ENCODE measurements around the gene KRT83.
"Not testable (repeated sequence)": the region's sequence is repeated elsewhere in the genome, so short reads cannot be mapped to it uniquely, and the experiment has no call there.

The KRT83 gene

DNA sequence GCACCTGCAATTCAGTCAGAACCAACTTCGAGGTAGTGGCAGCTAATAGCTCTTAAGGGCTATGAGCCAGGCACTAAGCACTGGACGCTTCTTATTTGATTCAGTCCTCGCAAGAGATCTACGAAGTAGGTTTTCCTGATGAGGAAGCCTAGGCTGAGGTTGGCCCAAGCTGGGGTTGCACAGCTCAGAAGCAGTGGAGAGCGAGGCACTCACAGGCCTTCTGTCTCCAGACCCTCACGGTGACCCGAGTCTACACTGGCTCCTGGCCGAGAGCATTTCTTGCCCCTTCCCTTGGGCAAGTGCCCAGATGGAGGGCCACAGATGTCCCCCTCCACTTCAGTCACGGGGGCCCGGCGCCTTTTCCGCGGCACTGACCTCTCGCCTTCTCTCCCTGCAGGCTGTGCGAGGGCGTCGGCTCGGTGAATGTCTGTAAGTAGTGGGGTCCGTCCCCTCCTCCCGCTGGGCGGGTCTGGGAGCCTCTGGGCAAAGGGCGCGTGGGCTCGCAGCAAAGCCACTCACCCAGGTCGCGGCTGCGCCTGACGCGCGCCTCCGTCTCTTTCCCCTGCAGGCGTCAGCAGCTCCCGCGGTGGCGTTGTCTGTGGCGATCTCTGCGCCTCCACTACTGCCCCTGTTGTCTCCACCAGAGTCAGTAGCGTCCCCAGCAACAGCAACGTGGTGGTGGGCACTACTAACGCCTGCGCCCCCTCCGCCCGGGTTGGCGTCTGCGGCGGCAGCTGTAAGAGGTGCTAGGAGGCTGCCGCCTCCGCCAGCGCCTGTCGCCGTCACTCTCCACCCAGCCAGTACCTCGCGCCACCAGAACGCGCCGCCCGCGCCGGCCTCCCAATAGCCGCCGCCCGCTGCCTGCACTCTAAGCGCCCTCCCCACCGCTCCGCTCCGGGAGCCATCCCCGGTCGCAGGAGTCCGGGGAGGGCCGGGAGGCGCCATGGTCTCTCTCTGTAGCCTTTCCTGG lies 13.1 kb downstream of the KRT83 start:
- DNase-seq (ENCODE audit: extremely low read depth, low read depth): peak; percentile 8

DNA sequence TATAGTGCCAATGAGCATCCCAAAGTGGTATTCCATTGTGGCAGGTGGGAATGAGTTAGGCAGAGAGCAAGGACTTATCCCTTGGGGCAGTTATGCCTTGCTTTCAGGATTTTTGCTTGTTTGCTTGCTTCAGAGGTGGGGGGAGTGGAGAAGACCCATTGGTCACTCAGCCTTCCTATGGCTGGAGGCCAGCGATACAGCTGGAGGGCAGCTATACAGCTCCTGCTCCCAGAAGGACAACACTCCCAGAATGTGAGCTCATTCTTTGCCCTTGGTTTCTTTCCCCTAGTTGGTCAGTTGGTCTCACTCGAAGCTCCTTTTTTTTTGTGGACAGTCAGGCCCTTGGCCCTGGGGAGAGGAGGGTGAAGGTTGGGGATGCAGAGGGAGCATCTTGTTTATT lies 14.5 kb downstream of the KRT83 start:
- no peak for TF ChIP-seq CTCF (IDR thresholded peaks at IDR 0.05; ENCODE audit: low read depth, low read length)
- DNase-seq (ENCODE audit: extremely low read depth, low read depth): no peak

More for the DNA sequence above, 13.1 kb downstream of the KRT83 start:
- TF ChIP-seq CTCF (IDR thresholded peaks at IDR 0.05; ENCODE audit: low read depth, low read length): no peak; the same call in 1 of the 2 replicates

DNA sequence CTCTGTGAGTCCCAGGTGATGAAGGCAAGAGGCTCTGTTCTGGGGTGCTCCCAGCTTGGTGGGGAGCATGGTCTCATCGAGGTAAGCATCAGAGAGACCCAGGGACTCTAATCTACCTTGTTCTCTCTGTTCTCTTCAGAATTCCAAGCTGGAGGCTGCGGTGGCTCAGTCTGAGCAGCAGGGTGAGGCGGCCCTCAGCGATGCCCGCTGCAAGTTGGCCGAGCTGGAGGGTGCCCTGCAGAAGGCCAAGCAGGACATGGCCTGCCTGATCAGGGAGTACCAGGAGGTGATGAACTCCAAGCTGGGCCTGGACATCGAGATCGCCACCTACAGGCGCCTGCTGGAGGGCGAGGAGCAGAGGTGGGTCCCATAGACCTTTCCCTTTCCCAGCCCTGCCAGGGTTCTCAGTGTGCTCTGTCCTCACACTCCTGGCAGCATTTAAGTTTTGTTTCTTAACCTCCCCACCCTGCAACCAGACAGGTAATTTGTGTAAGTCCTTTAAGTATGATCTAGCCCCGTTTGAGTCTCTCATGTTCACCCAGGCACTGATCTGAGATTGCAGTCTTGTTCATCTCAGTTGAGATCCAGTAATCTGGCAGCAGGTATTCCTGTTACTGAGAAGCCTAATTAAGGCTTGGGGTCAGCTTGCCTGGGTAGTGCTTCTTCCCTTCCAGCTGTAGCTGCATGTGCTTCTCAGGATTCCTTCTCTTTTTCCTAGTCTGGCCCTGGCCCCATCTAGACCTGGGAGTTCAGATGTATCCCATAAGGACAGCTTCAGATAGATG lies 15.1 kb downstream of the KRT83 start:
- DNase-seq (ENCODE audit: extremely low read depth, low read depth): no peak
- peak; percentile 14; the same call in 1 of the 2 replicates for TF ChIP-seq CTCF (IDR thresholded peaks at IDR 0.05; ENCODE audit: low read depth, low read length)

- DNase-seq (ENCODE audit: extremely low read depth, low read depth): not testable (repeated sequence)
Observed at GRCh38 chr12:52304941-52305411, 16.2 kb downstream of the KRT83 start.

DNA sequence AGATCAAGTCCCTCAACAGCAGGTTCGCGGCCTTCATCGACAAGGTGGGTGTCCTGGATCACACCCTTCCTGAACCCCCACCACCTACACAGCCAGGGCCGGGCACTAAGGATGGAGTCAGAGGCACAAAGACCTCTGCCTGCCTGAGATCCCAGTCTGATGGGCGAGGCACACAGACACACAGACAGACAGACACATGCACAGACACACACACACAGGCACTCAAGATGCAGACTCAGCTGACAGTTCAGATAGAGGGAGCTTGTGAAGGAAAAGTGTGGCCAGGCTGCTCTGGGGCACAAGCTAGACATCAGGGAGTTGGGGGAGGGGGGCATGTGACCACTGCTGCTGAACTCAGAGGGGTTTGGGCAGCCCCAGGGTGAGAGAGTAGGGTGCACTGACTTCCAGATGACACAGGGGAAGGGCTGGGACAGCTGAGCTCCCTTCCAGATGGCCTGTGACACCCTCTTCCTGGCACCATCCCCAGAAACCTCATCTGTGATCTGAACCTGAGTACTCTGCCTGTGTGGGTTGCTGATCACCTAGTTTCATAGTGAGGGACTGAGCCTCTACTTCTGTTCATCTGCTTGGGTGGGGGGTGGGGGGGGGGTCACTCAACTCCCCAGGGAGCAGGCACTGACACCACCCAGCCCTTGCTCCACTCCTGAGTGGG lies 18.8 kb downstream of the KRT83 start:
- not testable (repeated sequence) for DNase-seq (ENCODE audit: extremely low read depth, low read depth)

GRCh38 chr12:52301721-52302120 lies 19.5 kb downstream of the KRT83 start:
- not testable (repeated sequence) for DNase-seq (ENCODE audit: extremely low read depth, low read depth)

- no peak for TF ChIP-seq CTCF (IDR thresholded peaks at IDR 0.05; ENCODE audit: low read depth, low read length)
- no peak for DNase-seq (ENCODE audit: extremely low read depth, low read depth)
Observed at GRCh38 chr12:52300796-52301691, 20.2 kb downstream of the KRT83 start.

GRCh38 chr12:52298677-52299190 lies 22.5 kb downstream of the KRT83 start:
- DNase-seq (ENCODE audit: extremely low read depth, low read depth): no peak
- no peak for TF ChIP-seq CTCF (IDR thresholded peaks at IDR 0.05; ENCODE audit: low read depth, low read length)

Data from AG09319 (cell line).